Activated effector memory CD4-positive, alpha-beta T cell treated with Interleukin-2 at 50 U/mL for 16 hours (primary cell): ENCODE measurements around the gene RBBP8NL.
"Not testable (repeated sequence)": the region's sequence is repeated elsewhere in the genome, so short reads cannot be mapped to it uniquely, and the experiment has no call there.

Source experiments
- DNase-seq: peaks from one replicate; pipeline ENCODE4 v3.0.0-alpha.2; 2020

RBBP8NL gene

GRCh38 chr20:62439218-62439617 is 11.9 kb upstream of the RBBP8NL start:
- no peak for DNase-seq

GRCh38 chr20:62437927-62438326 is 10.6 kb upstream of the RBBP8NL start:
- DNase-seq: no peak

- DNase-seq: no peak
Observed at GRCh38 chr20:62437496-62437895, 10.2 kb upstream of the RBBP8NL start.

- DNase-seq: no peak
Observed at GRCh38 chr20:62436692-62437091, 9.4 kb upstream of the RBBP8NL start.

- no peak for DNase-seq
Observed at GRCh38 chr20:62433658-62434497, 6.5 kb upstream of the RBBP8NL start.

- DNase-seq: no peak
Observed at GRCh38 chr20:62430866-62431447, 3.6 kb upstream of the RBBP8NL start.

- DNase-seq: no peak
Observed at GRCh38 chr20:62430311-62430853, 3.0 kb upstream of the RBBP8NL start.

GRCh38 chr20:62429455-62430310 is 2.3 kb upstream of the RBBP8NL start:
- no peak for DNase-seq

GRCh38 chr20:62428396-62429295 is 1.3 kb upstream of the RBBP8NL start:
- no peak for DNase-seq

- DNase-seq: no peak
Observed at GRCh38 chr20:62428002-62428372, 648 bp upstream of the RBBP8NL start.

- DNase-seq: no peak
Observed at GRCh38 chr20:62426699-62427131, 624 bp downstream of the RBBP8NL start.

- not testable (repeated sequence) for DNase-seq
Observed at GRCh38 chr20:62426059-62426348, 1.3 kb downstream of the RBBP8NL start.

GRCh38 chr20:62425281-62426058 is 1.9 kb downstream of the RBBP8NL start:
- no peak for DNase-seq

- DNase-seq: no peak
Observed at GRCh38 chr20:62424249-62425107, 2.9 kb downstream of the RBBP8NL start.

- DNase-seq: no peak
Observed at GRCh38 chr20:62423326-62423706, 4.0 kb downstream of the RBBP8NL start.

- DNase-seq: no peak
Observed at GRCh38 chr20:62422636-62423325, 4.6 kb downstream of the RBBP8NL start.

GRCh38 chr20:62421716-62421990 is 5.7 kb downstream of the RBBP8NL start:
- DNase-seq: no peak

- no peak for DNase-seq
Observed at GRCh38 chr20:62420846-62421715, 6.3 kb downstream of the RBBP8NL start.

- DNase-seq: no peak
Observed at GRCh38 chr20:62419759-62420158, 7.6 kb downstream of the RBBP8NL start.
